Right lobe of liver (tissue), 4 donors: ENCODE results near the gene PDK2.

Experiments used
- POLR2A ChIP-seq: fragments of 450-650 bp; IDR thresholded peaks from one replicate; pipeline ENCODE4 v1.6.1; 2017; ENCODE audit warnings: antibody characterized with exemption, mild to moderate bottlenecking
- TF ChIP-seq, protein P1 (sequence below), 4 donors: fragments of 200-600 bp in 3 of 4; fragments of 450-650 bp in 1 of 4; IDR thresholded peaks; one replicate each; pipeline versions ENCODE4 v1.5.1 to v1.8.0; 2016 to 2022; ENCODE audit warnings: antibody characterized with exemption in 4 of 4, mild to moderate bottlenecking in 2 of 4
- donor health status: DM: no; HTN: no; CAD: no.
- donor health status: DM: no; HTN: no; CAD: no.
- donor health status: DM: no; HTN: yes; CAD: no.

DNA sequence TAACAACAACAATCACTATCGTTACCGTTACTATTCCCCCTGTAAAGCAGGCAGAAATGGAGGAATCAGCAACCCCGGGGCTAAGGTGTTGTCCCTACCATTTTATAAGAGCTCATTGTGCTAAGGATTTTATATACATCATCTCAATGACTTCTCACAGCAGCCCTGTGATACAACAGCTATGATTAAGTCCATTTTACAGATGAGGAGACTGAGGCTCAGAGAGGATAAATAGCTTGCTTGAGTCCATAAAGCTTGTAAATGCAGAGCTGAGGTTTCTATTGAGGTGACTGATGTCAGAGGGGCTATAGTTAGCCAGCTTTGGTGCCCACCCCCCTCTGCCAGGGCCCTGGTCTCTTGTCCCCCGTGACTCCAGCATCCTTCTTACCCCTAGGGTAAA lies 16.7 kb upstream of the PDK2 start:
- TF ChIP-seq, protein P1, sequence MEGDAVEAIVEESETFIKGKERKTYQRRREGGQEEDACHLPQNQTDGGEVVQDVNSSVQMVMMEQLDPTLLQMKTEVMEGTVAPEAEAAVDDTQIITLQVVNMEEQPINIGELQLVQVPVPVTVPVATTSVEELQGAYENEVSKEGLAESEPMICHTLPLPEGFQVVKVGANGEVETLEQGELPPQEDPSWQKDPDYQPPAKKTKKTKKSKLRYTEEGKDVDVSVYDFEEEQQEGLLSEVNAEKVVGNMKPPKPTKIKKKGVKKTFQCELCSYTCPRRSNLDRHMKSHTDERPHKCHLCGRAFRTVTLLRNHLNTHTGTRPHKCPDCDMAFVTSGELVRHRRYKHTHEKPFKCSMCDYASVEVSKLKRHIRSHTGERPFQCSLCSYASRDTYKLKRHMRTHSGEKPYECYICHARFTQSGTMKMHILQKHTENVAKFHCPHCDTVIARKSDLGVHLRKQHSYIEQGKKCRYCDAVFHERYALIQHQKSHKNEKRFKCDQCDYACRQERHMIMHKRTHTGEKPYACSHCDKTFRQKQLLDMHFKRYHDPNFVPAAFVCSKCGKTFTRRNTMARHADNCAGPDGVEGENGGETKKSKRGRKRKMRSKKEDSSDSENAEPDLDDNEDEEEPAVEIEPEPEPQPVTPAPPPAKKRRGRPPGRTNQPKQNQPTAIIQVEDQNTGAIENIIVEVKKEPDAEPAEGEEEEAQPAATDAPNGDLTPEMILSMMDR (IDR thresholded peaks at IDR 0.05): no peak
- no peak for TF ChIP-seq POLR2A
